Stimulated activated CD4-positive, alpha-beta T cell treated with anti-CD3 and anti-CD28 coated beads, TNF-alpha, amount 100 ng/mL, for 48 hours (primary cell): ENCODE results near the gene EDEM1.
"Not testable (repeated sequence)": the region's sequence is repeated elsewhere in the genome, so short reads cannot be mapped to it uniquely, and the experiment has no call there.

Experiments used
- DNase-seq, 3 donors: peaks; one replicate each; pipeline ENCODE4 v3.0.0-alpha.2; 2020; ENCODE audit warnings: low read depth in 3 of 3

The EDEM1 gene

DNA sequence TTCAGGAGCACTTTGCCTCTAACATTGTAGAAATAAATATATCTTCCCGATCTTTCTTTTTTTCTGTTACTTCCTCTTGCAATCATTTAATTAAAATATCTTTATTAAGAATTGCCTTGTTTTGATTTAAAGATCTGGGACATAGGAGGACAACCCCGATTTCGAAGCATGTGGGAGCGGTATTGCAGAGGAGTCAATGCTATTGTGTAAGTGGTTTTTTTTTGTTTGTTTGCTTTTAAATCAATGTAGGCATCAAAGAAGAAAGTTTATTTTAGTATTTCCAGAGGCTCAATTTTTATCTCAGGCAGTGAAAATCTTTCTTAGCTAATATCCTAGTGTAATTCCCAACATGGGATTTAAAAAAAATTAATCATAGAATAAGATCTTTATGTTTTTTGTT is 15.5 kb upstream of the EDEM1 start:
- DNase-seq, result no peak

DNA sequence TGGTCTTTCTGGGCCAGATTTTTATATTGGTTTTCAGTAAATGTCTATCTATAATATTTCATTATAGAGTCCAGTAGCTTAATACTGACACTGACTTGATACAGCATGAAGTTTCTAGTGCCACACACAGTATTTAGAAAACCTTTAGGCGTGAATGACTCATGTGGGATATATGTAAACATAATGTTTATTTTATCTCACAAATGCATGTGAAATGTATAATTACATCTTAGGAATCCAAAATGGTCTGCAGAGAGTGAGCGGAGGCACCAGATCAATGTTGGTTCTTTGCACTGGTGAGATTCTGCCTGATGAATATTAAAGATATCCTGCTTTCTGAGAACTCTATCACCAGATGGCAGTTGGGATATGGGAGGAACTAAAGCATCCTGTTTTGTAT is 8.5 kb upstream of the EDEM1 start:
- not testable (repeated sequence) for DNase-seq

DNA sequence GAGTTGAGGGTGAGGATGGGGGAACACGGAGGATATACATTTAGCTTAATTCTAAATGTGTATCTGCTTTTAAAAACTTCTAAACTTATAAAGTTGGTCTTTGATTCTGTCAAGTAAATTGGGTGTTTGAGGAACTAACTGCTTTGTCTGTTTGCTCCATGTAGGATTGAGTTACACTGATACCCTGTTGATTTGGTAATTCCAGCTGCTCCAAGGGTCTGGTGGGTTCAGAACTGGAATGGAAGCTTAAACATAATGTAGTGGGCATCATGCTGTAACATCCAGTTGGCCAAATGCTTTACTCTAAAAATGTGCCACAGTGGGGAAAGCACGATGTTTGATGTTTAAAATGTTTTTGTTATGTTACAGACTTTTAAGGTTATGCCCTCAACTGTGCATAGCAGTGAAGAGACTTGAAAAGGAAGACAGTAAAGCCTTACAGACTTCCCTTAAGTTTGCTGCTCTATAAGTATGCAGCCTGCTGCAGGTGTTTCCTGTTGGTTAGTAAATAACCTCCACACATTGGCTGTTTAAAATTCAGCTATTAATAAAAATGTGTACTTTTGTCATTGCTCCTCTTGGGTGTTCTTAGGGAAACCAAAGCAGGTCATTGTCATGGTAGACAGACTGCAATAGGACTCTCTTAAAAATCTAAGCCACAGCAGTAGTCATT is 5.9 kb upstream of the EDEM1 start:
- DNase-seq, result no peak

DNA sequence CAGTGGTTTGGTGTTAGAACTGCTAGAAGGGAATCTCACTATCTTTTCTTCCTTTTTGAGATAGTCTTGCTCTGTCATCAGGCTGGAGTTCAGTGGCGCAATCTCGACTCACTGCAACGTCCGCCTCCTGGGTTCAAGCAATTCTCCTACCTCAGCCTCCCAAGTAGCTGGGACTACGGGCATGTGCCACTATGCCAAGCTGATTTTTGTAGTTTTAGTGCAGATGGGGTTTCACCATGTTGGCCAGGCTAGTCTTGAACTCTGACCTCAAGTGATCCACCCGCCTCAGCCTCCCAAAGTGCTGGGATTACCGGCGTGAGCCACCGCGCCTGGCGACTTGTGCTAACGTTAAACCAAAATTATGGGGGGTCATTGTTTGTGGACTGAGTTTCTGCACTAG is 3.8 kb upstream of the EDEM1 start:
- DNase-seq, result not testable (repeated sequence)

DNA sequence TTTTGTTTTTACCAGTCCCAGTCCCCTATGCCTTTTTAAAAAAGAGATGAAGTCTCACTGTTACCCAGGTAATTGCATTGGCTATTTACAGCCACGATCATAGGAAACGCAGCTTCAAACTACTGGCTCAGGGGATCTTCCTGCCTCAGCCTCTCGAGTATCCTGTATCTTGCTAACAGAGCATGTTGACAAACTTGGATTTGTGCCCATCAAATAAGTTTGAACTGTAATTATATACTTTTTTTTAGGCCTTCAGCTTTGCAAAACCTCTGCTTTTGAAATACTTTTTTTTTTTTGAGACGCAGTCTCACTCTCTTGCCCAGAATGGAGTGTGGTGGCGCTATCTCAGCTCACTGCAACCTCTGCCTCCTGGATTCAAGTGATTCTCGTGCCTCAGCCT is 3.0 kb upstream of the EDEM1 start:
- DNase-seq, result no peak

DNA sequence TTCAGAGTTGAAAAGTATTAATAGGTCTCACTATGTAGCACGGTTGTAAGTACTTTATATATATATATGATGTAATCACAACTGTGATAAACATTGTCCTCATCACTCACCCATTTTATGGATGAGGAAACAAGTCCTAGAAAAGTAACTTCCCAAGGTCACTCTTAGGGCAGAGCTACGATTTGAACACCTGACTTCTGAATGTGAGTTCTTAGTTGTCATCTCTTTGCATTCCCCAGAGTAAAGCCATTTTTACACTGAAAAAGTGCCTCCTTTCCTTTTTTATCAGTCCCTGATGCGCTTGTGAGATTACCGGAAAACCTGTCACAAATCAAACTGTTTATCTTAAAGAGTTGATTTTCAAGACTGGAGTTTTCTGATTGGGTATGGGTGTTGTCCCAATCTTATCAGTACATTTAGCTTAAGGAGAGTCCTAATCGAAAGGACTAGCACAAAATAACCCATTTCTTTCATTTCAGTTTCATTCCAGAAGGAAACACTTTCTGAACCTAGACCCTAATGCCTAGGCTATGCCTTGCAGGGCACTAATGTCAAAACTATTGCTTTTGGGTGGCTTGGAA is 2.3 kb upstream of the EDEM1 start:
- DNase-seq, result no peak

DNA sequence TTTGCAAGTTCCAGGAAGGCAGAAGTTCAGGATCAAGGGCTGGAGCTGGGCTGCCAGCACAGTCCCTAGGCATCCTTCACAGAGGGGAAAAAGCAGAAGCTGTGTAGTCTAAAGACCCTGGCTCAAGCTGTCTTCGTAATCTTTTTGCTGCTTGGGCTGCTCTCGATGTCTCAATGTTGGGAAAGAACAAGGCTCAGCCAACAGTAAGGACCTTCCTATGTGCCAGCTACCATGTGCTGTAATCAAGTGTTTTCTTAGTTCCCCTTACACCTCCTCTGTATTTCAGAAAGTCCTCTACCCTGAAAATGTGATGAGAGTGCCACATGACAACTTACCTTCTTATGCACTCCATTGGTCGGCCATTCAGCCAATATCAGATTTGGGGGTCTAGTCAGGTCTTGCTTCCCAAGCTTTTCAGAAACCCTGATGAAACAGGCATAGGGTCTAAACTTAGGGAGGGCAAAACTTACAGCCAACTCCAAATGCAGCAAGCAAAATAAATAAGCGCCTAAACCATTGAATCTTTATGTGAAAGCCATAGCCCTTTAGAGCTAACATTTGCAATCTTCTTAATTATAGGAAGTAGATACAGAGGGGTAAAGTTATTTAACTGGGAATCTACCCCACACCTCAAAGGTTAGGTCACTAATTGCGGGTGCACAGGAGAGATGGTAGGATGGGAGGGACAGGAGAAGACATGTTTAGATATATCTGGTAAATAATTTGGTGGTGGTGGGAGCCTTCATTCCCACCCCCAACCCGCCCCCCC is 1.2 kb upstream of the EDEM1 start:
- DNase-seq, result no peak

DNA sequence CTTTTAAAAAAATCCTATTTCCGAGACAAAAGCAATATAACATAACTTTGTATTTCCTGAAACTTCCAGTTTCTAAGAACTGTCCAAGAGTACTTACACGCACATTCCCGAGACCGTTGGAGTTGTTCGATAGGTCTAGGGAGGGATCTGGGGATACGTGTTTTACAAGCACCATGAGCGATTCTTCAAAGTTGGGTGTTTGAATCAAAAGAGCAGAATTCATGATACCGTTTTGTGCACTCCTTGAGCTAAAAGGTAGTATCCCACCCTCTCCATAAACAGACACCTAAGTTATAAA is 700 bp upstream of the EDEM1 start:
- no peak for DNase-seq

DNA sequence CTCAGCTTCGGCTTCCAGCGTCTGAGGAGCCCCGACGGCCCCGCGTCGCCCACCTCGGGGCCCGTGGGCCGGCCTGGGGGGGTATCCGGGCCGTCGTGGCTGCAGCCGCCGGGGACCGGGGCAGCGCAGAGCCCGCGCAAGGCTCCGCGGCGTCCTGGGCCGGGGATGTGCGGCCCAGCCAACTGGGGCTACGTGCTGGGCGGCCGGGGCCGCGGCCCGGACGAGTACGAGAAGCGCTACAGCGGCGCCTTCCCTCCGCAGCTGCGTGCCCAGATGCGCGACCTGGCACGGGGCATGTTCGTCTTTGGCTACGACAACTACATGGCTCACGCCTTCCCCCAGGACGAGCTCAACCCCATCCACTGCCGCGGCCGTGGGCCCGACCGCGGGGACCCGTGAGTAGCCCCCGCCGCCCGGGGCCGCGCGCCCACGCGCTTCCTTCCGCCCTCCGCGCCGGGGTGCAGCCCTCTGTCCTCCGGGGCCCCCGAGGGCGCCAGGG is 462 bp downstream of the EDEM1 start:
- DNase-seq, result peak in 1 of 3 donors; percentile 27

DNA sequence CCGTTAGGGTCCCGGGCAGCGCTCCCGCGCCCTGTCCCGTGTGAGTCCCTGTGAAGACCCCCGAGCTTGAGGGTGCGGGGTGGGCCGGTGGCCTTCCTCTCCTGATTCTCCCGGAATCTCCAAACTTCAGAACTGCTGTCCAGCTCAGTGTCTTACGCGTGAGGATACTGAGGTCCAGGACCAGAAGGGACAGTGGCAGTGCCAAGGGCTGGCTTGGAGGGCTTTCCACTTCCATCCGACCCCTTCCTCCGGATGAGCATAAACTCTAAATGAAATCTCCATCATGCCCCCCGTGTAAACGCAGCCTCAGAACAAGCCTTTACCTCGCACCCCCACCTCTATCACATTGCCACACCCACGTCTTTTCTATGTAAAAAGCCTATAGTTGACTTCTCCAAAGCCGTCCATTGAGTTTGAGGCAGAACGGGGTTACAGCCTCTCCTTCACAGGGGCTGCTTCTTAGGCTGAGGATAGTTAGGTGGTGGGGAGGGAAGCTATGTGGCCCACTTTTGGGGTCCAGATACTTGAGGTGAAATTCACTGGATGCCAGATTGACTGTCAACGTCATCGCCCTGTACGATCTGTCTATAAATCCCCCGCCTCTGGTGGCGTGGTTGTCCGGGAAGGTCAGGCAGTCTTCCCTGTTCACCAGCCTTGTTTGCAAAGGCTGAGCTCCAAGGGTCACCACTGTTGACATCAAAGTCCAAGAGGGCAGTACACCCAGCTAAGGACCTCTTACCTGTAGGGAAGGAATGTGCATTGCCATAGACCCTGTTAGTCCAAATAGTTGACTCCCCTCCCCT is 1.1 kb downstream of the EDEM1 start:
- peak in 1 of 3 donors; percentile 42 for DNase-seq

DNA sequence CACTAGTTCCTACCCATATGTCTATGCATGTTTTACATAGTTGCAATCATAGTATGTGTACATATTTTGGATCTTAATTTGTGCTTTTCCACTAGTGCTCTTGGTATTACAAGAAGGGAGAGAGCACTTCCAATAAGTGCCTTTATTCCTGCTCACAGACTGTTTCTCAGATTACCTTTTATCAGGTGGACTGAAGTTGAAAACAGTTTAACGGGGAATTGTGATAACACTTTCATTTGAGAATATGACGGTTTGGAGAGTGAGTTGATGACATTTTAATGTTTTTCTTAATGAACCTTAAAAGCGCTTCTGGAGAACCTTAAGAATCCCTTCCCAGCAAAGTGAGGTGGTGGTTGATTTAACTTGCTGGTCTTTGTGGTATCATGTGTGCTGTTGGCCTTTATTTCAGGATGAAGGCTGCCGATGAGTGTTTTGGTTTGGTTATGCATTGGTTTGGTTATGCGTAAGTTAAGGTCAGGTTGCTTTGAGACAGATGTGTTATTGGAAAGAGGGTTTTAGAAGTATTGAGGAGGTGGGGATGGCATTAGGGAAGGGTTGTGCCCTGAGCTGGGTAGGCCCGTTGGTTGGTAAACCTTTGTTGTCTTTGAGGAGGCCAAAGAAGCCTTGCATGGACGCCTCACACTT is 2.8 kb downstream of the EDEM1 start:
- DNase-seq, result peak in 1 of 3 donors; percentile 15

DNA sequence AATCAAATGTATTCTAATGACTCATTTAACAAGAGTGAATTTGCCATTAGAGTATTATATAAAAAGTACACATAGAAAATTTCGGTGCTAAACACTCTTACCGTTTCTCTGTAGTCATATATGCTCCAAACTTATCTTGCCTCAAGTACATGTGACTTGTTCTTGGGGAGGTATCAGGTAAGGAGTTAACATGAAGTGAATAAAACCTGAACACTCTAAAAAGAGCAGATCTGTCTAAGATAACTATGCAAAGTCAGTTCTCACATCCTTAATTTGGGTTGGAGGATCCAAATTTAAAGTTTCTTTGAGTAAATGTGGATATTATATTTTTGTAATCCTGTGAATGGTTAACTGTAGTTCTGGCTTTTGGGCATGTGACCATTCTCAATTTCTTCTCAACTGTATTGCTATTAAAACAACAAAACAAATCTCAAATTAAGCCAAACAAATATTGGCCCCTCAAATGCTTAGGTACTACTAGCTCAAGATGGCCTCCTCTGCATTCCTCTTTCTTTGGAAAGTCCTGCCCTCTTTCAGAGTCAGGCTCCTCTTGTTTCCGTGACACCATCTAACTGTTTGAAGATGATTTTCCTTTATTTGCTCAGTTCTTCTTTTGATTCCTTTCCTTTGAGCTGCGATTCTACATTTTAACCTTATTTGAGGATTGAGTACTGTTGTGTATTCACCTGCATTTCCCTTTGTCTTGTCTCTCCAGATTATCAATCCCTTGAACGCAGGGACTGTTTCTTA is 4.2 kb downstream of the EDEM1 start:
- DNase-seq, result no peak

DNA sequence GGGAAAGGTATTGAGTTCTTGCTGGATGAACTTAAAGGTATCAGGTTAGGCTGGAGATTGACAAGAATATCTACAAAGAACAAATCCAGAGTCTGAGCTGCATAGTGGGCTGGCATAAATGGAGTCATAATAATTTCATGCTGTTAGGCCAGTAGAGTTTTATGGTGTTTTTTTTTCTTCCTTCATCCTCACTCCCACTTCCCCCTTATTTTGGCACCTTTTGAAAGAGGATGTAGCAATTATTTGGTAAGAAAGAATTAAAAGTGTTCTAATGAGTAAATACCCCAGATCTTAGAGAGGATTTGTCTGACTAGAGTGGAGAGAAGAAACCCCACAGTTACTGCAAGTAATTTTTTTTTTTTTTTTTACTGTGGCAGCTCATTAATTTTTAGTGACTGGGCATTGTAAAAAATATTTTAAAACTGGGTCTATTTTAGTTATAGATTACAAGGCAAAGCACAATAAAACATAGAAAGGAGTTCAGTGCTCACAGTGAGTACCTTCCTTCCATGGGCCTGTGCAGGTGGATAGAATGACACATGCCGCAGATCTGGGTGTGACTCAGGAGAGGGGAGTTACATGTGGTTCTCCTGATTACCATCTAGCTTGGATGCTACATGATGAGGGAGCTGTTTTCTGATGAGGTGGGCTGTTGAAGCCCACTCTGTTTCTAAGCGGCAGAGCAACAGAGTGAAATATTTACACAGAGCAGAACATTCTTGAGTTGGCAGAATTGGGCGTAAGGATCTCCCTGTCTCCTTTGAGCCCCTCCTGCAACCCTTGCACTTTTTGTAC is 5.3 kb downstream of the EDEM1 start:
- DNase-seq, result peak in 1 of 3 donors; percentile 48

DNA sequence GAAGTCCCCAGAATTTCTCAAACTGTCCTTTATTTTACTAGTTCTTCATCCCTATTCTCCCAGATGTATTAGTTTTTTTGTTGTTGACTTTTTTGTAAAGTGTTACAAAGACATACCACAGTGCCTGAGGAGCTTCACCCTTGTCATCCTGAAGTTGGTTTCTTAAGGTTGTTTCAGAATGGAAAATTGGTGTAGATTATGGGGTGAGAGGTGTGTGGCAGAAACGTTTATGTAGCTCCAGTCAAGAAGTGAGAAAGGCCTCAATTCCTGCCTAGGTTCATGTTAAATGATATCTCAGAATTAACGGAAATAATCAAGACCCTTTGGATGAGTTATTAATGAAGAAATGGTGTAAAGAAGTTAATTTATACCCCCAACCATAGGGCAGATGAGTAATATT is 6.8 kb downstream of the EDEM1 start:
- no peak for DNase-seq

DNA sequence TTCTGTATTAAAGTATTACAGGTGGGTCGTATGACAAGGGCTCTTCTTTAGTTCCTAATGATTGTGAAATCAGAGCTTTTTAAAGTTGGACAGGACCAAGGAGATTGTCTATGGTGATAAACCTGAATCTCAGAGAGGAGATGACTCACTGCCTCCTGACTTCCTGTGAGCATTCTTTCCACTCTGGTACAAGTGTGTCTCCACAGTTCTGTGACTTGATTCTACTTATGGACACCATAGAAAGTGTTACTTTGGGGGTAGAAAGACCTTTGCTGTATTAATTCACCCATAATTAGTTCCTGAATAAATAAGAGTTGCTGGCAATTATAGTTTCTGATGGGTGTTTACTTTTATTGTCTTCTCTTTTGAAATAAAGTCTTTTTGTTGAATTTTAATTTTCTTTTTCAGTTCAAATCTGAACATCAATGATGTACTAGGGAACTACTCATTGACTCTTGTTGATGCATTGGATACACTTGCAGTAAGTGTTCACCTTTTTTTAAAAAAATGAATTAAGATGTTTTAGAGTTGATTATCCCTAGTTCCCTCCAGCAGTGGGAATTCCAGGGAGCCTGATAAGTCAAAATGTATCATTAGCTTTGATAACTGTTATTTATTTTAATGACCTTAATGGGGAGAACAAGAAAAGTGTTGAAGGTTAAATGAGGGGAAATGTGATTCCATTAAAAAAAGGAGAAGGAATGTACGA is 7.4 kb downstream of the EDEM1 start:
- no peak for DNase-seq

DNA sequence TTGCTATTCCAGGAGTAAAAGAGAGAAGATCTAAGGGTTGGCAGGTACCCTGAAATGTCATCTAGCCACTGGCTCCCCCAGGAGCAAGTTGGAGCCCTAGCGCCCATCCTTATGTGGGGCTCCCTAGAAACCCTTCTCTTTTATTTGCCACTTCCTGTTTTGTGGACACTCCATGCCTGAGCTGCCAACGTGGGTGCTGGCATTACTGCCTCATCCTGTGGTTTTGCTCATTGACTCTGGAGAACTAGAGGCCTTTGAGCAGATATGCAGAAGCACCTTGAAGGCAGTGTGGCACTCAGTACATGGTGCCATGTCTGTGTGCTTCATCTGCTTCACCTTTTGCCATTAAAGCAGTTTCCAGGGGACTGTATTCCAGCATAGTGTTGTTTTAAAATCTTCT is 8.1 kb downstream of the EDEM1 start:
- DNase-seq, result peak in 1 of 3 donors; percentile 42

DNA sequence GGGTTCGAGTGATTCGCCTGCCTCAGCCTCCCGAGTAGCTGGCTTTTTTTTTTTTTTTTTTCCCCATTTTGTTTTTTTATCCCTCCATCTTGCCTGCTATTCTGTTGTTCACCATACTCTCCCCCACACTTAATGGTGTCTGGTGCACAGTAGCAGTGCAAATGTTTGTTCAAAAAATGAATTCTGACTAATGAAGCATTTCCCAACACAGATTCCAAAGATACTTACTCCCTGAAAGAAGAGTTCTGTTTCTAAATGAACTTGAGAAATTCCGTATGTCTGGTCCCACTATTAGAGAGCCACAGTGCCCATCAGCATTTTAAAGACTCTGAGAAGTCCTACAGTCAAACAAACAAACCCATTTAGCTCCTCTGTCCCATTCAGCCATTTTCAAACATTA is 9.5 kb downstream of the EDEM1 start:
- no peak for DNase-seq

DNA sequence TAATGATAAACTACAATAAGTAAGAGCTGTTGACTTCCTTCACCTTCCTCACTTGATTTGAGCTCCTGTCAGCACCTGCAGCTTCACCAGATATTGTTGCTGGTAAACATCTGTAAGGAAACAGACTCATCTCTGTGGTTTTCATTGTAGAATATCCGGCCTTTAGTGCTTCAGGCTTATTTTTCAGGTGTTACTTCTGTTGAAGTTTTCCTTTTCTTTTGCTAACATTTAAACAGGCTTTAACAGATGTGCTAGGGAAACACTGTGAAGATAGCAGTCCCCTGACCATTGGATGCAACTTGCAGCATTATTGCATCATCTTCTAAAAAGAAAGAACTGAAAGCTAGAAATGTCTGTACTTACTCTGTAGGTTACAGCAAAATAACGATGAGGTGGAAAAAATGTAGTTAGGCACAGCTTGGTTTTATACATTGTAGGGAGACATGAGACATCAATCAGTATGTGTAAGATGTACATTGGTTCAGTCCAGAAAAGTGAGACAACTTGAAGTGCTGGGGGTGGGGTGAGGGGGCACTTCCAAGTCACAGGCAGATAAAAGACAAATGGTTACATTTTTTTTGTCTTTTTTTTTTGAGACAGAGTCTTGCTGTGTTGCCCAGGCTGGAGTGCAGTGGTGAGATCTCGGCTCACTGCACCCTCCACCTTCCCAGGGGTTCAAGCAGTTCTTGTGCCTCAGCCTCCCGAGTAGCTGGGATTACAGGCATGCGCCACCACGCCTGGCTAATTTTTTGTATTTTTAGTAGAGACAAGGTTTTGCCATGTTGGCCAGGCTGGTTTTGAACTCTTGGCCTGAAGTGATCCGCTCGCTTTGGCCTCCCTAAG is 10.2 kb downstream of the EDEM1 start:
- DNase-seq, result no peak

DNA sequence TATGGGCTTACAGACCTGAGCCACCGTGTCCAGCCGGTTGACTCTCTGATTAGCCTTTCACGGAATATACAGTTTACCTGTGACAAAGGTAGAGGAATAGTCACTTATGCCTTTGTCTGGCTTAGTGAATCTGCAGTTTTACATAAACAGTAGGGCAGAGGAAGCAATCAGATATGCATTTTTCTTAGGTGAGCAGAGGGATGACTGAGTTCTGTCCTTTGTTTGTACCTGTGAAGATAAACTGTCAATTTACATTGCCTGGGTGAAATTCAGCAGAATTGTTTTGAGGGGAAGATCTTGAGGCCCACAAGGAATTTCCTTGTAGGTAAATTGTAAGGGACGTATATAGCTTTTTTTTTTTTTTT is 10.8 kb downstream of the EDEM1 start:
- no peak for DNase-seq
